T-helper 22 cell (primary cell): Measurements from ENCODE around the gene HUNK.

Experiments used
- DNase-seq: peaks from one replicate; pipeline ENCODE4 v3.0.0-alpha.2; 2020; ENCODE audit warnings: low read depth

Gene HUNK

GRCh38 chr21:31959881-31960280, 87.1 kb downstream of the HUNK start:
- no peak for DNase-seq

GRCh38 chr21:31961027-31961426, 88.2 kb downstream of the HUNK start:
- DNase-seq: no peak

GRCh38 chr21:31961704-31962103, 88.9 kb downstream of the HUNK start:
- DNase-seq: no peak

GRCh38 chr21:31964692-31965091, 91.9 kb downstream of the HUNK start:
- no peak for DNase-seq

GRCh38 chr21:31967334-31967733, 94.5 kb downstream of the HUNK start:
- no peak for DNase-seq

GRCh38 chr21:31972622-31973021, 99.8 kb downstream of the HUNK start:
- no peak for DNase-seq

GRCh38 chr21:31973402-31973944, 100.7 kb downstream of the HUNK start:
- DNase-seq: no peak

GRCh38 chr21:31974454-31974985, 101.7 kb downstream of the HUNK start:
- no peak for DNase-seq

- no peak for DNase-seq
Observed at GRCh38 chr21:31975491-31975890, 102.7 kb downstream of the HUNK start.

- no peak for DNase-seq
Observed at GRCh38 chr21:31977816-31978215, 105.0 kb downstream of the HUNK start.

GRCh38 chr21:31983120-31983519, 110.3 kb downstream of the HUNK start:
- DNase-seq: no peak

GRCh38 chr21:31983554-31983953, 110.7 kb downstream of the HUNK start:
- no peak for DNase-seq

- no peak for DNase-seq
Observed at GRCh38 chr21:31985398-31985797, 112.6 kb downstream of the HUNK start.

GRCh38 chr21:31986035-31986856, 113.4 kb downstream of the HUNK start:
- no peak for DNase-seq

GRCh38 chr21:31987696-31988095, 114.9 kb downstream of the HUNK start:
- no peak for DNase-seq

- no peak for DNase-seq
Observed at GRCh38 chr21:31988492-31989290, 115.9 kb downstream of the HUNK start.

GRCh38 chr21:31991356-31992331, 118.8 kb downstream of the HUNK start:
- no peak for DNase-seq

GRCh38 chr21:31992391-31992790, 119.6 kb downstream of the HUNK start:
- DNase-seq: no peak

GRCh38 chr21:31993826-31994825, 121.3 kb downstream of the HUNK start:
- DNase-seq: no peak

- no peak for DNase-seq
Observed at GRCh38 chr21:31997191-31997590, 124.4 kb downstream of the HUNK start.
